HG03460 (cell line): ENCODE data around the gene FGF8.

ENCODE experiments used
- ATAC-seq: cut with Tn5 transposase; IDR thresholded peaks from one replicate; pipeline ENCODE4 v1.9.1; 2021; ENCODE audit not compliant: unreplicated experiment

Gene FGF8

DNA sequence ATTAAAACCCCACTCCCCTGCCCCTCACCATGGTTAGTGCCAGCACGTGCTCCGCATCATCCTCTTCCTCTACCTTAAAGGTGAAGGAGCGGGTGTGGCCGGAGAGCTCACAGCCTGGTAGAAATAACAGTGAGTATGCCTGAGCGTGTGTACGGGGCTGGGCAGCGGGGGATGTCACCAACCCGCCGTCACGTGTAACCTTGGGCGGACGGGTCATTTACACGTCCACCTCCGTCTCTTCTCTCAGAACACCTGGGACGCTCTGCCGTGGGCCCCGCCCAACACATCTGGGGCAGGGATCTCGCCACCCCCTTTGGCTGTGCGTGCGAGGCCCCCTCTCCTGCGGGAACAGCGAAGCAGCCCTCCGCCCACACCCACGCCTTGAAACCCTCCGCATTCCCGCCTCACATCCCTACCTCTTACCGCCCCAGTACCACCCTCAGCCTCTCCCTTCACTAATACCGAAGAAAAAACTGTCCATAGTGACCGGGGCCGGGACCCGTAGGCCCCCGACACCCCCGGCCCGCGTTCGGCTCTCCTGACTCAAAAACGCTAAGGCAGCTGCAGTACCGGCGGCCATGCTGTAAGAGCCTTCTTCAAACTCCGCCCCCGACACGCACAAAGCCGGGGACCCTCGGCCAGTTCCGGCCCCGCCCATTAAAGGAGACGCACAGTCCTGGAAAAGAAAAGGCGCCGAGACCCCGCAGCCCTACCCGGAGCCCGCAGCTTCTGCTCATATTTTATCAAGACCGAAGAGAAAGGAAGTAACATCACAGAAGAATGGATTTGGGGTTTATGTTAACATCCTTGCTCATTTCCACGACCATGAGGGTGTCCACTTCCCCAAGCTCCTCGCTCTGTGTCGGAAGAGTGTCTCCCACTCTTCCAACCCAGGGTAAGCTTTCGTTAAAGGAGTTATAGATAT lies 7.2 kb upstream of the FGF8 start, which contains the start of gene NPM3:
Gene NPM3 (minus strand): TSS at position 636 of the 925 bp plus-strand sequence. CDS start 56 bp downstream, at position 580.
- ATAC-seq, result peak; percentile 73

GRCh38 chr10:101781984-101782810 lies 6.3 kb upstream of the FGF8 start:
- ATAC-seq, result no peak

- ATAC-seq, result no peak
Observed at GRCh38 chr10:101781655-101781983, 5.7 kb upstream of the FGF8 start.

- ATAC-seq, result no peak
Observed at GRCh38 chr10:101780818-101781654, 5.1 kb upstream of the FGF8 start.

GRCh38 chr10:101780187-101780817 lies 4.4 kb upstream of the FGF8 start:
- no peak for ATAC-seq

DNA sequence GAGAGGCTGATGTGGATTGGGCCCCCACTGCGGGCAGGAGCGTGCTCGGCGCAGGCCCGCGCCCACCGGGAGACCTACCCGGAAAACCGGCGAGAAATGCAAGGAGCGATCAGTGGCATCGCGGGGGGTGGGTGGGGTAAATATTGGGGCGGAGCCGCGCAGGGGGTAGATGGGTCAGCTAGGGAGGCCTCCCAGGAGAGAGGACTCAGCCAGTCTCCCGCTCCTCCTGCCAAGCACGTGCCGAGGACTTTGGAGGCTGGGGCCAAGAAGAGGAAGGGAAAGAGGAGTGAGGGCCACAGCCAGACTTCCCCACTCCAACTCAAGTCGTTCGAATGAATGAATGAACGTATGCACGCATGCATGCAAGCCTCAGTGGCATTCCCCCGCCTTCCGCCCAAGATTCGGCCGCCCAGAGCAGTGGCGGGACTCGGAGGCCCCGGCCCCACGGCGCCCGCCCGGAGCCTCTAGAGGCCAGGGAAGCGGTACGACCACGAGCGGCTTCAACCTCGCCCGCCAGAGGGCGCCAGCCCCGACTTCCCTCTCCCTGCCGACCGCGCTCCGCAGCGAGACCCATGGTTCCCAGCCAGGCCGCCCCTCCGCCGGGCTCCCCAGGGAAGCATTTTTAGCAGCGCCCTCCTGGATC lies 3.8 kb upstream of the FGF8 start:
- peak; percentile 36 for ATAC-seq

GRCh38 chr10:101778781-101779543 lies 3.0 kb upstream of the FGF8 start:
- ATAC-seq, result no peak

DNA sequence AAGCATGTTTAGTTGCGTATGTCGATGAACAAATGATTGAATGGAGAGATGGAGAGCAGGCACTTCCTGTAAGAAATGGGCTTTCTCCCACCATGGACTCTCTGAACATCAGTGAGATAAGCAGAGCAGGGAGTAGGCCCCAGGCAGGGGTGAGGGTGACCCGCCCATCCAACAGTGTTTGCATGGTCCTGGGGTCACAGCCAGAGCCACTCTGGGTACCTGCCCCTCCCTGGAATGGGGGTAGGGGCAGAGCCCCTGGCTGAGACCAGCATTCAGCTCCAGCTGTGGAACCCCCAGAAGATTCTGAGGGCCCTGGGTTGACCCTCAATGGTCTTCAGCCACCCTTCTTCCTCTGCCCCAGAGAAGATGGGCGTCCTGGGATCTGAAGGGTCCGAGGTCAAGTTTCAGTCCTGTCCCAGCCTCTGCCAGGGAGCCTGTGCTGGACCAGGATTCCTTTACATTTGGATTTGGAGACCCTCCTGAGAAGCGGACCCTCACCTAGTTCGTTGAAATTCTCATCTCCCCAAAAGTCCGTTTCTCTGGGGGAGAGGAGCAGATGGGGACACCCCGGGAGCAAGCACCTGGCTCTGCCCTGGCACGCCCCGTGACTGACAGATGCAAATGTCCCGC lies 2.4 kb upstream of the FGF8 start:
- ATAC-seq, result no peak

DNA sequence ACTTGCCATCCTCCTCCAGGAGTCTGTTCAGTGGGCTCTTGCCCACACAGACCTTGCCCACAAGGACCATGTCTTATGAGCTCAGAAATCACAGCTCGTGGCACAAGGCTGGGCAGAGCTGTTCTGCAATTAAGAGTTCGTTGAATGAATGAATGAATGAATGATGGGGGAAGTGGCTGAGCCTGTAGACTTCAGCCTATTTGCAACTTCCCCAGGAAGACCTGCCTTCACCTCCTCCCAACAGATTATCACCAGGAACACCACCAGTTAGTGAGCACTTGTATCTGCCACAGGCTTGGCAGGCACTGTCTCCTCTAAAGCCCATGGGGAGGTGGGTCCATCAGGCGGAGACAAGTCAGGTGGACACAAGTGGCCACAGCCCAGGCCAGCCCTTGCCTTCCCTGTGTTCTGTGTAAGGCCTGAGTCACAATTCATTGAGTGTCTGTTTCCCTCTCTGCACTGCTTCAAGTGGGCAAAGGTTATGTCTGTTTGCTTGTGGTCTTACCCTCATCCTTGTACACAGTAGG lies 1.8 kb upstream of the FGF8 start:
- ATAC-seq, result no peak

DNA sequence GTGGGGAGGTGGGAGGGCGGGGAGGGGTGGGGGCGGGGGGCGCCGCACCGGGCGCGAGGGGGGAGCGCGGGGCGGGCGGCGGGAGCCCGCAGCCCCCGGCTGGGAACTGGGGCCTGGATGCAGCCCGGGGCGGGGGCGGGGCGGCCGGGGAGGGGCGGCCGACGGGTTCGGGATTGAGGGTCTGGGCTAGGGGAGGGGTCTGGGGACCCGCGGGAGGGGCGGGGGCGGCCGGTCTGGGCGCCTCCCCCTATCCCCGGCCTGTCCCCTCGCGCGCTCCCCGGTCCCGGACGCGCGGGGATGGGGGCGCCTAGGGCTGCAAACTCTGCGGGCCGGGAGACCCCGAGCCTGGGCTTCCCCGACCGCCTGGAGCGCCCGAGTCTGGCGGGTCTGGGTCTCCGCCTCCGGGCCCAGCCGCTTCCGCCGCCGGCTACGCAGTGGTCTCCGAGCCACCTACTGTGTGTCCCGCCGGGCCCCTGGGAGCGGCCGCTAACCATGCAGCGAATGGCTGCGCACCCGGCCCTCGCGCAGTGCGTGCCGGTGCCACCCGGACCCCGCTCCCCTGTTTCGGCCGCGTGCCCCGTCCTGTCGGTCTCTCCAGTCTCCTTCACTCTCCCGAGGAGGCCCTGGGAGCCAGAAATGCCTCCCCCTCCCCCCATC lies 375 bp upstream of the FGF8 start:
- no peak for ATAC-seq

DNA sequence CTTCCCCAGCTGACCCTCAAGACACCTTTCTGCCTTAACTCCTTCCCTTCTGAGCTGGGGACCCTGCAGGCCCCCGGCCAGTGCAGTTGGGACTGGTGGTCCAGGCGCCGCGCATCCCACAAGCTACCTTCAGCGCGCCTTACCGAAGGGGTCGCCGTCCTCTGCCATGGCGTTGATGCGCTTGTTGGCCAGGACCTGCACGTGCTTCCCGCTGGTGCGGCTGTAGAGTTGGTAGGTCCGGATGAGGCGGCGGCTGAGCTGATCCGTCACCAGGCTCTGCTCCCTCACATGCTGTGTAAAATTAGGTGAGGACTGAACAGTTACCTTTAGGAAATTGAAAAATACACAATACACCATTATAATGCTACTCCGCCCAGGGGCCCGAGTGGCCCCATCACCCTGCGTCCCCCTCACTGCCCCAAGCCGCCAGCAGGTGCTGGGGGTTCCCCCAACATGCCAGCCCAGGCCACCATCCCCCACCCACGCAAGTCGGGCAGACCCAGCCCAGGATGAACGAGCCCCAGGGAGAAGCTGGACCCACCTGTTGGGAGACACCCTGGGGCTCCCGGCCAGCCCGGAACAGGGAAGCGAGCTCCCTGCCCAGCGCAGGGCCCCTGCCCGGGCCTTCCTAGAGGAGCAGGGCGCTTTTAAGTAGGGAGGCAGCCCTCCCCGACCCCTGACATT lies 1.2 kb downstream of the FGF8 start:
- ATAC-seq, result no peak

DNA sequence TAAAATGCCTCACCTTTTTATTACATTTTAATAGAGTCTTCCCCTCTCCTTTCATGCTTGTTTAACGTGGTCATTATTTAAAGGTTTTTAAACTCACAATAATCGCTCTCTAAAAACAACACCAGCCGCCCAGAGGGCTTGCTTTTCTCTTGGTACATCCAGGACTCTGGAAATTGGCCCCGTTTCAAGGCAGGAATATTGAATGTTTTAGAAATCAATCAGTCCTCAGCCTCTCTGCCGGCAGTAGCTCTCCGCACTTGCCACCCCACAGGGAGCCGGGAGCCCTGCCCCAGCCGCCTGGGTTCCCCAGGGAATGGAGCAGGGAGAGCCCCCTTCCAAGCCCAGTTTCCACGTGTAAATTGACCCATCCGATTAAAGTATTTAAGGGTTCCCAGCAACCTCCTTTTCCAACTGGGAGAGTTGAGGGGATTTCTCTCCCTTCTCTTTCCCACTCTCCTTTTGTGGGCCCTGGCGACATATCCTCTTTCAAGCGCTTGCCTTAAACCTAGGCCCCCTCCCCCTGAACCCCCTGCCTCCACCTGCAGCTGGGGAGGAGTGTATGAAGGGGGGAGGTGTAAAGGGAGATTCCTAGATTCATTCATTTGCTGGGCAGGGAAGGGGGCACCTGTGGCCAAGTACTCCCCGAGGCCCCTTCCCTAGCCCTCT lies 1.9 kb downstream of the FGF8 start:
- ATAC-seq, result no peak

DNA sequence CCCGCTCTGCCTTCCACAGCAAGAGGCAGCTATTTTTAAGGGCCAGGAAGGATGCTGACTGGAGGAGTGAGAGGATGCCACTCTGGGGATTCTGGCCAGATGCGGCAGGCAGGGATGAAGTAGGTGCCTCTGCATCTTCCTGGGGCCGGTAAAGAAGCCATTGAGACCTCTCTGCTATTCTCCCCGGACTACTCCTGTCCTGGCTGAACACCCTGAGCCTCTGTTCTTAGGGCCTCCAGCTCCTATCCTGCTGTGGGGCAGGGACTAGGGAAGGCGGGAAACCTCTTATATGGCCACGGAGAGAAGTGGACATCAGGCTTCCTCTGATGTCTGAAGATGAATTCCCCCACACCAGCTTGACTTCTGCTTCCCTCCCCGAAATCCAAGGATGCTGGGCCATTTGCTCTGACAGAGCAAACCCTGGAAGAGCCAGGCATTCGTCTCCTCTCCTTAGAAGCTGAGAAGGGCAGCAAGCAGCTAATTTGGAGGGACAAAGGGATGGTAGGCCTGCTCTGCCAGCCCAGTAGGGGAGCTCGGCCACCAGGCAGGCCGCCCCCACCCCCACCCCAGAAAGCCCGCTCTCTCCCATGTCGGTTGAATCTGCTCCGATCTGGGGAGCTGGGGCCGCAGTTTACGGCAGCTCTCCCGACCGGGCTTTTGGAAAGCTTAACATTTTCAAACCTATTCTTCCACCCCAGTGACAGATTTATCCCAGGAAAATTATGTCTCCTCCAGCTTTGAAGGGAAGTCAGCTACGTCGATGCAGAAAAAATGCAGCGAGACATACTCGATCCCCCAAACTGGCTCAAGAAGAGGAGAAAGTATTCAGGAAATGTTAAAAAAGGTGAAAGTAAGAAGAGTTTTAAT lies 2.8 kb downstream of the FGF8 start:
- ATAC-seq, result no peak

GRCh38 chr10:101772017-101772894 lies 3.7 kb downstream of the FGF8 start:
- no peak for ATAC-seq

DNA sequence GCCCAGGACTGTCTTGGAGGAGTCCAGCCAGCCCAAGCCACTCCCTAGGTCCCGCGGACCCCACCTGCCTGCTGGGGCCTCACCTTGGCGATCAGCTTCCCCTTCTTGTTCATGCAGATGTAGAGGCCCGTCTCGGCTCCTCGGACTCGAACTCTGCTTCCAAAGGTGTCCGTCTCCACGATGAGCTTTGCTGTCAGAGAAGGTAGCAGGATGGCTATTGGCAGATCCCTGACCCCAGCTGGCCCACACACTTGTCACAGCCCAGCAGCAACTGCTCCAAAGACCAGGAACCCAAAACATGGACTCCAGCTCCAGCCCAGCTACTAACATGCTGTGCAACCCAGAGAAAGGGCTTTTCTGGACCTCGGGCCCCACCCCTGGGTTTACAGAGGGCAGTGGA lies 4.5 kb downstream of the FGF8 start:
- ATAC-seq, result no peak
